Loucy (cell line): ENCODE data around the gene CCBE1.

Experiments
- CTCF ChIP-seq: fragments of 200-600 bp; sonication (generic); conservative IDR thresholded peaks from 2 replicates; pipeline ENCODE4 v1.5.1; 2014; ENCODE audit warnings: mild to moderate bottlenecking, antibody characterized with exemption, low read length
- EZH2phosphoT487 ChIP-seq: fragments of 200-600 bp; IDR thresholded peaks from 2 replicates; pipeline ENCODE4 v1.6.1; 2018; ENCODE audit warnings: antibody characterized with exemption, mild to moderate bottlenecking, moderate library complexity, borderline replicate concordance

- TF ChIP-seq CTCF: no peak
- TF ChIP-seq EZH2phosphoT487: no peak
Measured at GRCh38 chr18:59639136-59639535, 58.1 kb downstream of the CCBE1 start.
